ENCODE measurements around the gene OR11A1. TPM values are rescaled to one million over a fixed set of nuclear protein-coding genes. Genes with fewer than 3 reads are reported as not detected.
"Not testable (repeated sequence)": the region's sequence is repeated elsewhere in the genome, so short reads cannot be mapped to it uniquely, and the experiment has no call there.

Gene OR11A1
- total and polyA plus RNA-seq, 2 donors (not counting 3 experiments of a cell fraction or from before 2014, with no cell fraction given), result not detected

- Histone ChIP-seq H3K27me3 (ENCODE audit: control insufficient read depth in 2 of 2, insufficient read depth in 2 of 2, low read length in 2 of 2) (no peaks in the 10 kb centered on the region), H3K79me2 (ENCODE audit: control insufficient read depth, insufficient read depth, low read length) (no peaks in the 10 kb centered on the region), H3K4me2 (ENCODE audit: insufficient read depth, low read length) (no peak overlapping the region), H3K9me1 (replicated peaks; ENCODE audit: control insufficient read depth, extremely low read depth, insufficient read depth, low read length) (no peaks in the 10 kb centered on the region), H2AFZ (ENCODE audit: low read depth, low read length) (no peak overlapping the region), H3K4me3 (replicated peaks in 1 of 3; ENCODE audit: insufficient read depth in 1 of 3, low read depth in 1 of 3, low read length in 3 of 3) (no peak overlapping the region), H3K9ac (replicated peaks; ENCODE audit: extremely low read depth, insufficient read depth, low read length) (no peak overlapping the region), H3K27ac (ENCODE audit: insufficient read depth, low read depth, low read length) (no peak overlapping the region), H4K20me1 (replicated peaks; ENCODE audit: control insufficient read depth, extremely low read depth, insufficient read depth, low read length) (no peaks in the 10 kb centered on the region), H3K36me3 (ENCODE audit: control insufficient read depth in 2 of 2, extremely low read depth in 1 of 2, insufficient read depth in 2 of 2, low read length in 2 of 2) (no peaks in the 10 kb centered on the region), H3K9me3 (replicated peaks; ENCODE audit: control insufficient read depth, insufficient read depth, low read length) (no peaks in the 10 kb centered on the region), H3K4me1 (ENCODE audit: control insufficient read depth, extremely low read depth, insufficient read depth, low read length) (no peaks in the 10 kb centered on the region)
- intact Hi-C loops (cut with micrococcal nuclease), result no loop called here
- FAIRE-seq (no peak), DNase-seq (ENCODE audit: low read depth, low spot score) (no peak)
- no TSS peak for BruUV-seq (replicated peaks)
- no peak for TF ChIP-seq MAX (IDR thresholded peaks at IDR 0.05; ENCODE audit: insufficient read depth, insufficient read length)
- peak; percentile 5 for TF ChIP-seq FOS (IDR thresholded peaks at IDR 0.05; ENCODE audit: borderline replicate concordance, insufficient read depth, low read length)
- TF ChIP-seq CTCF (IDR thresholded peaks at IDR 0.05; ENCODE audit: extremely low read depth in 1 of 2, insufficient read depth in 1 of 2, low read depth in 1 of 2, low read length in 2 of 2), result no peak
- dilution Hi-C loops (cut with MboI; ENCODE audit: extremely low pct_ligation_motif_present, low sequenced_read_pairs), result no loop called here
- POLR2A ChIA-PET, result no interaction called here
- CTCF ChIA-PET, result no interaction called here
Measured at GRCh38 chr6:29447670-29448069, 9.2 kb downstream of the OR11A1 start.

- H3K4me3 ChIP-seq (replicated peaks in 1 of 3; ENCODE audit: insufficient read depth in 1 of 3, low read depth in 1 of 3, low read length in 3 of 3); DNase-seq (ENCODE audit: low read depth, low spot score); intact Hi-C loops (cut with micrococcal nuclease); H3K4me1 ChIP-seq (ENCODE audit: control insufficient read depth, extremely low read depth, insufficient read depth, low read length); dilution Hi-C loops (cut with MboI; ENCODE audit: extremely low pct_ligation_motif_present, low sequenced_read_pairs); BruUV-seq (replicated peaks); H3K36me3 ChIP-seq (ENCODE audit: control insufficient read depth in 2 of 2, extremely low read depth in 1 of 2, insufficient read depth in 2 of 2, low read length in 2 of 2); H4K20me1 ChIP-seq (replicated peaks; ENCODE audit: control insufficient read depth, extremely low read depth, insufficient read depth, low read length); H3K27me3 ChIP-seq (ENCODE audit: control insufficient read depth in 2 of 2, insufficient read depth in 2 of 2, low read length in 2 of 2); H3K9me3 ChIP-seq (replicated peaks; ENCODE audit: control insufficient read depth, insufficient read depth, low read length); H3K9me1 ChIP-seq (replicated peaks; ENCODE audit: control insufficient read depth, extremely low read depth, insufficient read depth, low read length); H2AFZ ChIP-seq (ENCODE audit: low read depth, low read length); H3K27ac ChIP-seq (ENCODE audit: insufficient read depth, low read depth, low read length); H3K79me2 ChIP-seq (ENCODE audit: control insufficient read depth, insufficient read depth, low read length); H3K4me2 ChIP-seq (ENCODE audit: insufficient read depth, low read length); POLR2A ChIA-PET; FAIRE-seq; H3K9ac ChIP-seq (replicated peaks; ENCODE audit: extremely low read depth, insufficient read depth, low read length); CTCF ChIA-PET: not testable (repeated sequence)
Measured at GRCh38 chr6:29444031-29444430, 12.8 kb downstream of the OR11A1 start.

All from endothelial cell of umbilical vein (primary cell).